Trophoblast cell (in vitro differentiated cells and primary cell): ENCODE measurements around the gene SMIM36.

Experiments used
- DNase-seq, 2 donors: peaks; one replicate each; pipeline ENCODE4 v3.0.0-alpha.2; 2016
- H2AFZ ChIP-seq: 2 replicates; pipeline ENCODE4 v1.6.1; 2013; ENCODE audit warnings: low read length, moderate library complexity, mild to moderate bottlenecking; ENCODE audit not compliant: insufficient read depth, poor library complexity
- H2AK5ac ChIP-seq: 2 replicates; pipeline ENCODE4 v1.6.1; 2013; ENCODE audit warnings: mild to moderate bottlenecking, low read length
- H2BK120ac ChIP-seq: 2 replicates; pipeline ENCODE4 v1.6.1; 2013; ENCODE audit warnings: low read length, mild to moderate bottlenecking, moderate library complexity; ENCODE audit not compliant: insufficient read depth, poor library complexity
- H2BK12ac ChIP-seq: 2 replicates; pipeline ENCODE4 v1.6.1; 2013; ENCODE audit warnings: mild to moderate bottlenecking, low read length, moderate library complexity
- H2BK5ac ChIP-seq: 2 replicates; pipeline ENCODE4 v1.6.1; 2013; ENCODE audit warnings: low read length, low read depth, moderate library complexity, mild to moderate bottlenecking; ENCODE audit not compliant: poor library complexity
- H3K14ac ChIP-seq: 2 replicates; pipeline ENCODE4 v1.6.1; 2013; ENCODE audit warnings: mild to moderate bottlenecking, low read length
- H3K18ac ChIP-seq: 2 replicates; pipeline ENCODE4 v1.6.1; 2013; ENCODE audit warnings: mild to moderate bottlenecking, low read length
- H3K23ac ChIP-seq: 2 replicates; pipeline ENCODE4 v1.6.1; 2013; ENCODE audit warnings: low read length
- H3K27ac ChIP-seq: 2 replicates; pipeline ENCODE4 v1.5.1; 2013; ENCODE audit warnings: low read depth, mild to moderate bottlenecking, inconsistent platforms, low read length, moderate library complexity
- H3K27me3 ChIP-seq: 2 replicates; pipeline ENCODE4 v1.6.1; 2013; ENCODE audit warnings: inconsistent platforms, mild to moderate bottlenecking, low read length, moderate library complexity; ENCODE audit not compliant: insufficient read depth
- H3K36me3 ChIP-seq, 2 experiments: 1 replicate in 1 of 2; 2 replicates in 1 of 2; pipeline ENCODE4 v1.6.1; 2013; ENCODE audit warnings: low read length in 2 of 2, mild to moderate bottlenecking in 2 of 2, moderate library complexity in 1 of 2; ENCODE audit not compliant: insufficient read depth in 2 of 2, control insufficient read depth in 1 of 2
- H3K4ac ChIP-seq: 2 replicates; pipeline ENCODE4 v1.6.1; 2013; ENCODE audit warnings: low read depth, mild to moderate bottlenecking, low read length, moderate library complexity
- H3K4me1 ChIP-seq, 2 experiments: 1 replicate in 1 of 2; 2 replicates in 1 of 2; pipeline ENCODE4 v1.6.1; 2013; ENCODE audit warnings: low read length in 2 of 2, mild to moderate bottlenecking in 2 of 2, moderate library complexity in 1 of 2; ENCODE audit not compliant: insufficient read depth in 2 of 2, control insufficient read depth in 1 of 2
- H3K4me2 ChIP-seq: 2 replicates; pipeline ENCODE4 v1.6.1; 2013; ENCODE audit warnings: inconsistent platforms, mild to moderate bottlenecking, low read length, moderate library complexity
- H3K4me3 ChIP-seq: 2 replicates; pipeline ENCODE4 v1.5.1; 2013; ENCODE audit warnings: mild to moderate bottlenecking, low read depth, low read length, inconsistent platforms
- H3K79me1 ChIP-seq: one replicate; pipeline ENCODE4 v1.6.1; 2013; ENCODE audit warnings: low read length
- H3K79me2 ChIP-seq: 2 replicates; pipeline ENCODE4 v1.6.1; 2013; ENCODE audit warnings: low read length, mild to moderate bottlenecking; ENCODE audit not compliant: control insufficient read depth, insufficient read depth, poor library complexity
- H3K9ac ChIP-seq: 2 replicates; pipeline ENCODE4 v1.6.1; 2013; ENCODE audit warnings: mild to moderate bottlenecking, low read length
- H3K9me3 ChIP-seq: 2 replicates; pipeline ENCODE4 v1.6.1; 2013; ENCODE audit warnings: low read depth, mild to moderate bottlenecking, control low read depth, inconsistent platforms, low read length; ENCODE audit not compliant: insufficient read depth
- H4K12ac ChIP-seq: 2 replicates; pipeline ENCODE4 v1.6.1; 2013; ENCODE audit warnings: low read depth, mild to moderate bottlenecking, low read length, moderate library complexity
- H4K8ac ChIP-seq: 2 replicates; pipeline ENCODE4 v1.6.1; 2013; ENCODE audit warnings: low read depth, mild to moderate bottlenecking, low read length, moderate library complexity
- H4K91ac ChIP-seq: one replicate; pipeline ENCODE4 v1.6.1; 2013; ENCODE audit warnings: low read depth, mild to moderate bottlenecking, low read length, moderate library complexity
- WGBS: extraction: QIAGEN DNeasy Blood & Tissue Kit; methylation state at CpG from one replicate; pipeline ENCODE4 v1.1.7; 2013; ENCODE audit warnings: missing lambda C conversion rate; ENCODE audit not compliant: insufficient read length, insufficient coverage; ENCODE audit errors: extremely low coverage; 5-methylcytosine and 5-hydroxymethylcytosine counted together

The SMIM36 gene

GRCh38 chr17:55521186-55521585 is 9.9 kb upstream of the SMIM36 start:
- Histone ChIP-seq H4K8ac (no peak overlapping the region), H3K4me2 (no peak overlapping the region), H2BK5ac (no peak overlapping the region), H3K79me1 (no peaks in the 10 kb centered on the region), H2AFZ (no peak overlapping the region), H3K36me3 (no peaks in the 10 kb centered on the region), H3K27ac (no peak overlapping the region), H3K23ac (no peak overlapping the region), H4K91ac (no peak overlapping the region), H3K9ac (no peak overlapping the region), H3K18ac (no peak overlapping the region), H2BK12ac (no peak overlapping the region), H2AK5ac (no peak overlapping the region), H3K14ac (no peak overlapping the region), H3K27me3 (no peaks in the 10 kb centered on the region), H4K12ac (no peak overlapping the region), H3K4ac (no peak overlapping the region), H2BK120ac (no peak overlapping the region), H3K4me1 (no peaks in the 10 kb centered on the region), H3K79me2 (no peaks in the 10 kb centered on the region), H3K9me3 (no peaks in the 10 kb centered on the region), H3K4me3 (no peak overlapping the region)
- DNase-seq, result no peak

- no peak overlapping the region for H3K14ac ChIP-seq
- no peak for DNase-seq
- no peaks in the 10 kb centered on the region for H3K9me3 ChIP-seq
- H2BK12ac ChIP-seq, result no peak overlapping the region
- WGBS, result no CpG with 5 or more reads among the region's 5 CpGs
- H2AFZ ChIP-seq, result no peak overlapping the region
- H2BK5ac ChIP-seq, result no peak overlapping the region
- no peak overlapping the region for H3K4me3 ChIP-seq
- no peaks in the 10 kb centered on the region for H3K27me3 ChIP-seq
- H3K4ac ChIP-seq, result no peak overlapping the region
- H3K9ac ChIP-seq, result no peak overlapping the region
- no peak overlapping the region for H3K4me2 ChIP-seq
- H4K8ac ChIP-seq, result no peak overlapping the region
- no peaks in the 10 kb centered on the region for H3K79me1 ChIP-seq
- no peak overlapping the region for H3K27ac ChIP-seq
- no peak overlapping the region for H3K23ac ChIP-seq
- no peak overlapping the region for H2AK5ac ChIP-seq
- no peak overlapping the region for H4K12ac ChIP-seq
- H3K18ac ChIP-seq, result no peak overlapping the region
- no peak overlapping the region for H2BK120ac ChIP-seq
- H3K79me2 ChIP-seq, result no peaks in the 10 kb centered on the region
- no peaks in the 10 kb centered on the region for H3K36me3 ChIP-seq
- no peaks in the 10 kb centered on the region for H3K4me1 ChIP-seq
- H4K91ac ChIP-seq, result no peak overlapping the region
These were observed 9.2 kb upstream of the SMIM36 start for GRCh38 chr17:55520402-55520801.

GRCh38 chr17:55518510-55518909 is 7.3 kb upstream of the SMIM36 start:
- no peak overlapping the region for H4K8ac ChIP-seq
- H2AFZ ChIP-seq, result no peak overlapping the region
- H3K23ac ChIP-seq, result no peak overlapping the region
- no peaks in the 10 kb centered on the region for H3K9me3 ChIP-seq
- H3K18ac ChIP-seq, result no peak overlapping the region
- 100% methylated on average over 3 of the region's 5 CpGs for WGBS
- H4K91ac ChIP-seq, result no peak overlapping the region
- no peaks in the 10 kb centered on the region for H3K79me1 ChIP-seq
- no peaks in the 10 kb centered on the region for H3K36me3 ChIP-seq
- no peak overlapping the region for H3K4me2 ChIP-seq
- H3K4ac ChIP-seq, result no peak overlapping the region
- H3K4me1 ChIP-seq, result no peaks in the 10 kb centered on the region
- no peak for DNase-seq
- no peak overlapping the region for H3K27ac ChIP-seq
- H2BK120ac ChIP-seq, result no peak overlapping the region
- no peak overlapping the region for H2AK5ac ChIP-seq
- no peak overlapping the region for H3K14ac ChIP-seq
- no peak overlapping the region for H3K4me3 ChIP-seq
- no peak overlapping the region for H2BK12ac ChIP-seq
- no peak overlapping the region for H2BK5ac ChIP-seq
- no peak overlapping the region for H4K12ac ChIP-seq
- no peak overlapping the region for H3K9ac ChIP-seq
- H3K79me2 ChIP-seq, result no peaks in the 10 kb centered on the region
- H3K27me3 ChIP-seq, result no peaks in the 10 kb centered on the region

- Histone ChIP-seq H3K4me2 (no peak overlapping the region), H3K23ac (no peak overlapping the region), H3K18ac (no peak overlapping the region), H3K14ac (no peak overlapping the region), H3K36me3 (no peaks in the 10 kb centered on the region), H3K79me2 (no peaks in the 10 kb centered on the region), H4K91ac (no peak overlapping the region), H4K8ac (no peak overlapping the region), H2BK120ac (no peak overlapping the region), H3K27ac (no peak overlapping the region), H4K12ac (no peak overlapping the region), H3K9me3 (no peaks in the 10 kb centered on the region), H2BK5ac (no peak overlapping the region), H2AK5ac (no peak overlapping the region), H3K4me3 (no peak overlapping the region), H3K4me1 (no peaks in the 10 kb centered on the region), H3K27me3 (no peaks in the 10 kb centered on the region), H2BK12ac (no peak overlapping the region), H3K9ac (no peak overlapping the region), H2AFZ (no peak overlapping the region), H3K4ac (no peak overlapping the region), H3K79me1 (no peaks in the 10 kb centered on the region)
- peak; percentile 66 to 91 for DNase-seq
- no CpG with 5 or more reads among the region's 5 CpGs for WGBS
These were observed 2.8 kb upstream of the SMIM36 start for GRCh38 chr17:55513885-55514590.
